VCaP (cell line): ENCODE measurements around the gene TOMM22.

Source experiments
- H3K27ac ChIP-seq: fragments of 450-650 bp; 2 replicates; pipeline ENCODE4 v1.5.1; 2017
- CTCF ChIP-seq: fragments of 450-650 bp; conservative IDR thresholded peaks from 2 replicates; pipeline ENCODE4 v1.5.1; 2017; ENCODE audit warnings: mild to moderate bottlenecking, moderate library complexity

The TOMM22 gene

DNA sequence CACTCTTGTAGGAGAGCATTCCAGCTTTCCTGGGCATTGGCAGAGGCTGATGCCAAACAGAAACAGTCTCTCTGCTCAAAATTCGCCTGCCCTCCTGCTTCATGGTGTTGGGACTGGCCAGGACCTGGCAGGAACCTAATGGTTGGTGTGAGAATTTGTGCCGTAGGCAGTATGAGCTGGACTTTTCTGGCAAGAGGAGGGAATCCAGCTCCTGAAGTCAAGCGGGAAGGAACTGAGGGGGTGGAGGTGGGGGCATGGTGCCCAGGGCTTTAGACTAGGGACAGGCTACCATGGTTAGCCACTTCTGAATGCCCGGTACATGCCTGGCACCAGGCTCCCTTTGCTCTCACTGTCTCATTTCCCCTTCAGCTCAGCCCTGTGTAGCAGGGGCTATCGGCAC, 6.9 kb upstream of the TOMM22 start:
- TF ChIP-seq CTCF = no peak
- H3K27ac ChIP-seq = no peak overlapping the region

GRCh38 chr22:38675833-38676232, 5.9 kb upstream of the TOMM22 start:
- no peak overlapping the region for H3K27ac ChIP-seq
- TF ChIP-seq CTCF = no peak

DNA sequence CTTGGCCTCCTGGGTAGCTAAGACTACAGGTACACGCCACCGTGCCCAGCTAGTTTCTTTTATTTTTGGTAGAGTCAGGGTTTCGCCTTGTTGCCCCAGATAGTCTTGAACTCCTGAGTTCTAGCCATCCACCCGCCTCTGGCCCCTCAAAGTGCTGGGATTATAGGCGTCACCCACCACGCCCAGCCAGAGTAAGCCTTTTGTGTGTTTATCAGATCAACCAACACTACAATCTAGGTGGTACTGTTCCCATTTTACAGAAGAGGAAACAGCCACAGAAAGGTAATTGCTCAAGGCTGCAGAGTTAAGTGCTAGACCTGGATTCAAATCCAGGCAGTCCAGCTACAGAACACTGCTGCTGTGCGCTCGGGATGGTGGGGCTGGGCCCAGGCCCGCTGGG, 3.1 kb downstream of the TOMM22 start:
- TF ChIP-seq CTCF = no peak

DNA sequence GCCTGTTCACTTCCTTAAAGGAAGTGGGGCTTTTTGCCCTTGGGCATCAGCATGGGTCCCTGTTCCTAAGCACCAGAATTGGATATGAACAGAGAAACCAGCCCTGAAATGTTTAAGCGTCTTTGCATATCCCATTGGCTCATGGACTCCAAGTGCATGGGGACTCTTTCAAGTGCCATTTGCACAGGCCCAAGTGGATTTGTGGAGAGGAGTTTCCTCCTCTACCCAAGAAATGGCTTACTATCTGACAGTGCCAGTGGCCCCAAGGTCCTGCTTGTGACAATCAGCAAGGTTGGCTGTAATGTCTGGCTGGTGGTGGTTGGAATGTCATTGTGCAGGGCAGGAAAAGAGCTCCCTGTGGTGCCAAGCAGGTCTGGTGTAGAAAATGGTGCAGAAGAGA, 4.0 kb downstream of the TOMM22 start:
- no peak for TF ChIP-seq CTCF
- H3K27ac ChIP-seq = no peak overlapping the region

More for the DNA sequence above, 3.1 kb downstream of the TOMM22 start:
- no peak overlapping the region for H3K27ac ChIP-seq

DNA sequence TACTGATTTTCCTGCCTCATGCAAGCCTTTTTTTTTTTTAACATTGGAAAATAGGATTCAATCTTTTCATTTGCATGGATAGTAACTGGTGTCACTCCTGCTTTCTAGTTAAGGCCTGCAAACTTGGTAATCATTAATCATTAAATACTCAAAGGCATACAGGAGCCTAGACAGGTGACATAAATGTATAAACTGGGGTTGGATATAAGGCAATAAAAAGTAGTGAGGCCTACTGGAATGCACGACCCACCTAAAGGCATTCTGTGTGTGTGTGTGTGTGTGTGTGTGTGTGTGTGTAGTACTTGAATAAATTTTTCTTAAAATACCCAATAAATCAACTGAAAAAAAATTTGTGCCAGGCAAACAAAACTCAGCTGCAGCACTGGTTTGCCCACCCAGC, 7.9 kb downstream of the TOMM22 start:
- no peak for TF ChIP-seq CTCF
- no peak overlapping the region for H3K27ac ChIP-seq

DNA sequence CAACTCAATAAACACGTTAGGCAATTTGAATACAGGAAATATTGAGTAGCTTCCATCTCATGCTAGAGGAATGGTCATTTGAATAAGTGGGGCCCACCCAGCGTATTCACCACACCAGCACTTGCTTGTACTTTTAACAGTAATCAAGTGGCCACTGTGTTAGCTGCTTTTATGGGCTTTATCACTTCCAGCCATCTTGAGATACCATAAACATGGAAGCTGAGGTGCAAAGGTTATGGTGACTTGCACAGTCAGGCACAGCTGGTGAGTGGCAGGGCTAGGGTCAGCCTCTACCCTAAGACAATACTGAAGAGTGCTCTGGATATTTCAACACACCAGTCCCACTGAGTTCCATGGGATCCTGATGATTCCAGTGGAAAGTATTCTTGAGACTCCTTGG, 12.3 kb downstream of the TOMM22 start:
- H3K27ac ChIP-seq = no peak overlapping the region
- no peak for TF ChIP-seq CTCF

DNA sequence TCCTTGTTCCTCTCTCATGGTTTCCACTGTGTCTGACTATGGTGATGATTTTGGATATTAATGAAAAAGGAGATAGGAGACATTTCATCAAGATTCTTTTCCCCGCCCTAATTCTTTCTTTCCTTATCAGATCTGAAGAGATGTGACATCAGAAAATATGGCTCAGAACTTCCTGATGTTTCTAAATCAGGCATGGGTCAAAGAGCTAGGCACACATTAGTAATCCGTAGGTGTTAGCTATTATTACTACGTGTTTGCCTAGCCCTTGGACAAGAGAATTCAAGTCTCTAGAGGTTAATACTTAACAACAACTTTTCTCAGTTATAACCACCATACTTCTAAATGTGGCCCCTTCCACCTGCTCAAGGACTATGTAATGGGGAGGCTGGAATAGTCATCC, 13.2 kb downstream of the TOMM22 start:
- no peak for TF ChIP-seq CTCF
- H3K27ac ChIP-seq = no peak overlapping the region
